Left ventricle myocardium inferior (tissue), 1 donor: Measurements from ENCODE around the gene KCTD18. TPM values are rescaled to one million over a fixed set of nuclear protein-coding genes. Genes with fewer than 3 reads are reported as not detected.

Source experiments
- DNase-seq: peaks from one replicate; pipeline ENCODE4 v3.0.0-alpha.2; 2020
- H3K27ac ChIP-seq: fragments of 200-600 bp; replicated peaks from 2 replicates; pipeline ENCODE4 v1.8.0; 2021
- H3K27me3 ChIP-seq: fragments of 200-600 bp; 2 replicates; pipeline ENCODE4 v1.8.0; 2021; ENCODE audit warnings: low read depth
- H3K36me3 ChIP-seq: fragments of 200-600 bp; 2 replicates; pipeline ENCODE4 v1.8.0; 2021
- H3K4me1 ChIP-seq: fragments of 200-600 bp; 2 replicates; pipeline ENCODE4 v1.8.0; 2021
- H3K4me3 ChIP-seq: fragments of 200-600 bp; 2 replicates; pipeline ENCODE4 v1.8.0; 2021; ENCODE audit warnings: mild to moderate bottlenecking, moderate library complexity
- H3K9me3 ChIP-seq: fragments of 200-600 bp; replicated peaks from 2 replicates; pipeline ENCODE4 v1.8.0; 2021
- CTCF ChIP-seq: fragments of 200-600 bp; IDR thresholded peaks from 2 replicates; pipeline ENCODE4 v1.8.0; 2021; ENCODE audit warnings: antibody characterized with exemption, mild to moderate bottlenecking, borderline replicate concordance
- intact Hi-C: fragments of 100-400 bp; cut with micrococcal nuclease; formaldehyde crosslinking; loops from one replicate; pipeline ENCODE4 v1.11.0; 2022
- total RNA-seq: library from RNA; stranded (reverse); fragmentation: NEBNext Ultra II Directional; extraction: Animal tissue kit (Norgen Biotek cat#: 25700); gene quantifications from one replicate; pipeline ENCODE4 v1.2.1, GENCODE V29; 2021
- donor health status: DM: no; HTN: yes; CAD: no; lungs with severe emphysema.

Gene KCTD18
- total RNA-seq, 1 donor from 2014 or later, result 9.4 TPM

GRCh38 chr2:200446612-200447011 lies 63.3 kb downstream of the KCTD18 start:
- H3K4me1 ChIP-seq, result peaks cover 28% of the 10 kb centered on the region
- H3K27ac ChIP-seq, result no peak overlapping the region
- no peak overlapping the region for H3K4me3 ChIP-seq
- no peaks in the 10 kb centered on the region for H3K9me3 ChIP-seq
- H3K27me3 ChIP-seq, result no peaks in the 10 kb centered on the region
- no peak for DNase-seq
- intact Hi-C loops, result no loop called here
- TF ChIP-seq CTCF, result no peak
- H3K36me3 ChIP-seq, result peaks cover 40% of the 10 kb centered on the region

- no peaks in the 10 kb centered on the region for H3K27me3 ChIP-seq
- intact Hi-C loops, result no loop called here
- H3K9me3 ChIP-seq, result no peaks in the 10 kb centered on the region
- no peak for DNase-seq
- H3K4me3 ChIP-seq, result no peak overlapping the region
- no peak for TF ChIP-seq CTCF
- no peak overlapping the region for H3K27ac ChIP-seq
- peaks cover 40% of the 10 kb centered on the region for H3K36me3 ChIP-seq
- H3K4me1 ChIP-seq, result peaks cover 28% of the 10 kb centered on the region
These were observed 64.6 kb downstream of the KCTD18 start for GRCh38 chr2:200445284-200445683.

- TF ChIP-seq CTCF, result no peak
These were observed 65.3 kb downstream of the KCTD18 start for GRCh38 chr2:200444530-200444929.

GRCh38 chr2:200443916-200444315 lies 66.0 kb downstream of the KCTD18 start:
- H3K27ac ChIP-seq, result no peak overlapping the region

More at GRCh38 chr2:200444530-200444929, 65.3 kb downstream of the KCTD18 start:
- intact Hi-C loops, result no loop called here
- H3K4me3 ChIP-seq, result no peak overlapping the region
- no peak for DNase-seq
- no peaks in the 10 kb centered on the region for H3K9me3 ChIP-seq
- H3K27ac ChIP-seq, result no peak overlapping the region
- H3K4me1 ChIP-seq, result peaks cover 28% of the 10 kb centered on the region
- H3K27me3 ChIP-seq, result no peaks in the 10 kb centered on the region
- H3K36me3 ChIP-seq, result peaks cover 39% of the 10 kb centered on the region

GRCh38 chr2:200443376-200443775 lies 66.5 kb downstream of the KCTD18 start:
- Histone ChIP-seq H3K4me1 (peaks cover 30% of the 10 kb centered on the region), H3K4me3 (no peak overlapping the region), H3K36me3 (peaks cover 46% of the 10 kb centered on the region), H3K27ac (no peak overlapping the region), H3K9me3 (no peaks in the 10 kb centered on the region), H3K27me3 (no peaks in the 10 kb centered on the region)
- intact Hi-C loops, result no loop called here
- TF ChIP-seq CTCF, result no peak
- DNase-seq, result no peak

More at GRCh38 chr2:200443916-200444315, 66.0 kb downstream of the KCTD18 start:
- peaks cover 28% of the 10 kb centered on the region for H3K4me1 ChIP-seq
- intact Hi-C loops, result no loop called here
- DNase-seq, result no peak
- no peaks in the 10 kb centered on the region for H3K27me3 ChIP-seq
- TF ChIP-seq CTCF, result no peak
- H3K4me3 ChIP-seq, result no peak overlapping the region
- H3K36me3 ChIP-seq, result peaks cover 45% of the 10 kb centered on the region
- no peaks in the 10 kb centered on the region for H3K9me3 ChIP-seq
